ENCODE results near the gene TAT.

The TAT gene

GRCh38 chr16:71542377-71542776, 34.5 kb downstream of the TAT start:
- Histone ChIP-seq H3K9me2 (replicated peaks; ENCODE audit: low read depth, low read length) (no peaks in the 10 kb centered on the region), H3K79me2 (ENCODE audit: insufficient read depth, low read length) (no peaks in the 10 kb centered on the region), H3F3A (ENCODE audit: low read depth) (no peaks in the 10 kb centered on the region), H3K27me3 (ENCODE audit: insufficient read depth, low read length, poor library complexity, severe bottlenecking) (no peaks in the 10 kb centered on the region), H3K9me3 (ENCODE audit: insufficient read depth, low read depth, low read length) (no peaks in the 10 kb centered on the region), H2AFZ (ENCODE audit: low read length) (no peak overlapping the region), H3K4me3 (ENCODE audit: low read length, poor library complexity, severe bottlenecking) (no peak overlapping the region), H4K20me1 (ENCODE audit: insufficient read depth, low read length, poor library complexity, severe bottlenecking) (no peaks in the 10 kb centered on the region), H3K36me3 (ENCODE audit: insufficient read depth, low read length) (no peaks in the 10 kb centered on the region), H3K4me1 (ENCODE audit: insufficient read depth, low read length, poor library complexity, severe bottlenecking) (no peaks in the 10 kb centered on the region), H3K4me2 (ENCODE audit: low read depth, low read length, poor library complexity, severe bottlenecking) (no peak overlapping the region), H3K9ac (ENCODE audit: low read depth, low read length, poor library complexity, severe bottlenecking) (no peak overlapping the region)
- TF ChIP-seq EZH2phosphoT487 (IDR thresholded peaks at IDR 0.05; ENCODE audit: borderline replicate concordance) (no peak), CTCF (conservative IDR thresholded peaks at IDR 0.05; ENCODE audit: low read length) (peak; percentile 75)

- H4K20me1 ChIP-seq (ENCODE audit: insufficient read depth, low read length, poor library complexity, severe bottlenecking): no peaks in the 10 kb centered on the region
- no peaks in the 10 kb centered on the region for H3K9me3 ChIP-seq (ENCODE audit: insufficient read depth, low read depth, low read length)
- no peaks in the 10 kb centered on the region for H3F3A ChIP-seq (ENCODE audit: low read depth)
- no peak overlapping the region for H3K9ac ChIP-seq (ENCODE audit: low read depth, low read length, poor library complexity, severe bottlenecking)
- no peaks in the 10 kb centered on the region for H3K36me3 ChIP-seq (ENCODE audit: insufficient read depth, low read length)
- TF ChIP-seq EZH2phosphoT487 (IDR thresholded peaks at IDR 0.05; ENCODE audit: borderline replicate concordance): no peak
- TF ChIP-seq CTCF (conservative IDR thresholded peaks at IDR 0.05; ENCODE audit: low read length): peak; percentile 69
- H3K4me3 ChIP-seq (ENCODE audit: low read length, poor library complexity, severe bottlenecking): no peak overlapping the region
- H3K79me2 ChIP-seq (ENCODE audit: insufficient read depth, low read length): no peaks in the 10 kb centered on the region
- no peaks in the 10 kb centered on the region for H3K4me1 ChIP-seq (ENCODE audit: insufficient read depth, low read length, poor library complexity, severe bottlenecking)
- no peaks in the 10 kb centered on the region for H3K9me2 ChIP-seq (replicated peaks; ENCODE audit: low read depth, low read length)
- no peaks in the 10 kb centered on the region for H3K27me3 ChIP-seq (ENCODE audit: insufficient read depth, low read length, poor library complexity, severe bottlenecking)
- no peak overlapping the region for H3K4me2 ChIP-seq (ENCODE audit: low read depth, low read length, poor library complexity, severe bottlenecking)
- no peak overlapping the region for H2AFZ ChIP-seq (ENCODE audit: low read length)
These were observed 39.2 kb downstream of the TAT start for GRCh38 chr16:71537643-71538042.

GRCh38 chr16:71536752-71537499, 40.0 kb downstream of the TAT start:
- no peaks in the 10 kb centered on the region for H4K20me1 ChIP-seq (ENCODE audit: insufficient read depth, low read length, poor library complexity, severe bottlenecking)
- H3K27me3 ChIP-seq (ENCODE audit: insufficient read depth, low read length, poor library complexity, severe bottlenecking): no peaks in the 10 kb centered on the region
- H3K79me2 ChIP-seq (ENCODE audit: insufficient read depth, low read length): no peaks in the 10 kb centered on the region
- no peaks in the 10 kb centered on the region for H3K9me3 ChIP-seq (ENCODE audit: insufficient read depth, low read depth, low read length)
- no peak overlapping the region for H3K4me3 ChIP-seq (ENCODE audit: low read length, poor library complexity, severe bottlenecking)
- H2AFZ ChIP-seq (ENCODE audit: low read length): no peak overlapping the region
- no peak for TF ChIP-seq CTCF (conservative IDR thresholded peaks at IDR 0.05; ENCODE audit: low read length)
- no peak for TF ChIP-seq EZH2phosphoT487 (IDR thresholded peaks at IDR 0.05; ENCODE audit: borderline replicate concordance)
- H3F3A ChIP-seq (ENCODE audit: low read depth): no peaks in the 10 kb centered on the region
- H3K36me3 ChIP-seq (ENCODE audit: insufficient read depth, low read length): no peaks in the 10 kb centered on the region
- H3K9me2 ChIP-seq (replicated peaks; ENCODE audit: low read depth, low read length): no peaks in the 10 kb centered on the region
- no peak overlapping the region for H3K4me2 ChIP-seq (ENCODE audit: low read depth, low read length, poor library complexity, severe bottlenecking)
- no peaks in the 10 kb centered on the region for H3K4me1 ChIP-seq (ENCODE audit: insufficient read depth, low read length, poor library complexity, severe bottlenecking)
- H3K9ac ChIP-seq (ENCODE audit: low read depth, low read length, poor library complexity, severe bottlenecking): no peak overlapping the region
